Ectodermal cell (in vitro differentiated cells): Measurements from ENCODE around the gene EPSTI1.

Source experiments
- H3K27ac ChIP-seq: 2 replicates; pipeline ENCODE4 v1.7.0; 2013; ENCODE audit warnings: mild to moderate bottlenecking, low read depth, low read length; ENCODE audit not compliant: insufficient read depth, poor library complexity, severe bottlenecking
- H3K27me3 ChIP-seq: 2 replicates; pipeline ENCODE4 v1.7.0; 2013; ENCODE audit warnings: mild to moderate bottlenecking, low read length; ENCODE audit not compliant: insufficient read depth, control insufficient read depth, poor library complexity, severe bottlenecking
- H3K36me3 ChIP-seq: one replicate; pipeline ENCODE4 v1.7.0; 2013; ENCODE audit warnings: low read length; ENCODE audit not compliant: control insufficient read depth, insufficient read depth
- H3K4me1 ChIP-seq: one replicate; pipeline ENCODE4 v1.7.0; 2013; ENCODE audit warnings: low read length; ENCODE audit not compliant: control insufficient read depth, insufficient read depth
- H3K4me3 ChIP-seq: 2 replicates; pipeline ENCODE4 v1.7.0; 2013; ENCODE audit warnings: low read depth, low read length, control low read depth; ENCODE audit not compliant: insufficient read depth
- H3K9me3 ChIP-seq: 2 replicates; pipeline ENCODE4 v1.7.0; 2013; ENCODE audit warnings: mild to moderate bottlenecking, low read length, moderate library complexity; ENCODE audit not compliant: control insufficient read depth
- WGBS, 2 experiments: methylation state at CpG; one replicate each; pipeline ENCODE4 v1.1.7; 2013; ENCODE audit warnings: missing lambda C conversion rate in 2 of 2; 5-methylcytosine and 5-hydroxymethylcytosine counted together

The EPSTI1 gene

DNA sequence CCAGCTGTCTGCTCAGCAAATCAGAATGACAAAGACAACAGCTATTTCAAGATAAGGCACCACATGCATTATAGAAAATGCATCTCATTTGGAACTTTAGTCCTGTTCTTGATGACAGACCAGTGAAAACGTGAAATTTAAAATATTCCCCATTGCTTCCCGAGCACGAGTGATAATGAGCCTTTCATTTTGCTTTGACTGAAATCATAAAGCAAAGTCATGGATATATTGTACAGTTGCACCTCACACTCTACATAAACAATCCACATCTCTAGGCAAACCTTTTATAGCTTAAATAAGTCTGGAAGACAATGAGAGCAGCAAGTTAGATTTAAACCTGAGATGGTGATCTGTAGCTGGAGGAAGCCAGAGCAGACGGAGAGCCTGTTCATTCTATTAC is 131.6 kb downstream of the EPSTI1 start:
- H3K27me3 ChIP-seq, result no peaks in the 10 kb centered on the region
- 89 to 91% methylated on average over 4 of the region's 4 CpGs for WGBS, 2 experiments
- H3K4me1 ChIP-seq, result no peaks in the 10 kb centered on the region
- H3K4me3 ChIP-seq, result no peak overlapping the region
- H3K27ac ChIP-seq, result no peak overlapping the region
- no peaks in the 10 kb centered on the region for H3K36me3 ChIP-seq
- H3K9me3 ChIP-seq, result no peaks in the 10 kb centered on the region

DNA sequence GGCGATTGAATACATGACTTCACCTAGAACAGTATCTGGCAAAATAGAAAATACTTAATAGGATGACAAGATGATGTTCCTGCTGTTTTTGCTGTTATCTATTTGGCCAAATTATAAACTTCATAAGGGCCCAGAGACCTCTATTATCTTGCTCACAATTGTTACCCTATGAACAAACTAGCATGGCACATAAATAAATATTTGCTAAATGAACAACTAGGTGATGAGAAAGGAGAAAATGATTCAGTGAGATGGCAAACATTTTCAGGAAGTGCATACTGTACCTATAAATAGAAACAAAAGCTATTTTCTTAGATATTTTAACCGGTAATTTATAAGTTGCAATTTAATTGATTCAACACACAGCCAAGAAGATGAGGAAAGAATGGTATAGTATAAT is 132.3 kb downstream of the EPSTI1 start:
- Histone ChIP-seq H3K9me3 (no peaks in the 10 kb centered on the region), H3K36me3 (no peaks in the 10 kb centered on the region), H3K4me1 (no peaks in the 10 kb centered on the region), H3K27ac (no peak overlapping the region), H3K4me3 (no peak overlapping the region), H3K27me3 (no peaks in the 10 kb centered on the region)
- 100% methylated on average over 1 of the region's 2 CpGs; no CpG with 5 or more reads in 1 of the 2 experiments for WGBS, 2 experiments

DNA sequence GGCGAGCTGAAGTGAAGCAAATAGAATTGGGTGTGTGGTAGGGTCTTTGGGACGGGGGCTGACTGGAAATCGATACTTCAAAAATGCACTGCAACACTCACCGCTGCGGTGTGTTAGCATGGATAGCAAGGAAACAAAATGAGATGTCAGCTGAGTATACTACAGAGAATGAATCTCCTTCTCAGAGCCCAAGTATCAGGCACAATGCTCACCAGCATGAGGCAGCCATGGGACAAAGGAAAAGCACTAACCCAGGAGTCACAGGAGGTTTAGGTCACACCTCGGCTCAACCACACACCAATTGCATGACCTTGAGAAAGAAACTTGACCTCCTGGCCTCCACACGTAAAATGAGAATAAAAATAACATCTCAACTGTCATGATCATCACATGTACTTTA is 136.6 kb downstream of the EPSTI1 start:
- no peaks in the 10 kb centered on the region for H3K27me3 ChIP-seq
- H3K9me3 ChIP-seq, result no peaks in the 10 kb centered on the region
- H3K4me3 ChIP-seq, result no peak overlapping the region
- whole genome bisulfite sequencing, 2 experiments, result 83 to 84% methylated on average over 7 of the region's 7 CpGs
- no peak overlapping the region for H3K27ac ChIP-seq
- H3K4me1 ChIP-seq, result no peaks in the 10 kb centered on the region
- no peaks in the 10 kb centered on the region for H3K36me3 ChIP-seq

DNA sequence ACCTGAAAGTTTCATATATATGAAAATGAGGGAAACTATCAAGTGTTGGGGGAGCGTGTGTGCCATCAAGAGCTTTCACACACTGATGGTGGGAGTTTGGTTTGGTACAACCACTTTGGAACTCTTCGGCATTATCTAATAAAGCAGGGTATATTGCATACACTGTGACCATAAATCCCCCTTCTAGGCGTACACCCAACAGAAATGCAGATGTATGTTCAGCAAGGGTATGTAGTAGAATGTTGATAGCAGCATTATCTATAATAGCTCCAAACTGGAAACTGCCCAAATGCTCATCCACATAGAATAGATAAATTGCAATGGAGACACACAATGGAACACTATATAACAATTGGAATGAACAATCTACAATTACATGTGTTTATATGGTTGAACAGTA is 139.9 kb downstream of the EPSTI1 start:
- Histone ChIP-seq H3K27me3 (no peaks in the 10 kb centered on the region), H3K4me3 (no peak overlapping the region), H3K27ac (no peak overlapping the region), H3K36me3 (no peaks in the 10 kb centered on the region), H3K9me3 (no peaks in the 10 kb centered on the region), H3K4me1 (no peaks in the 10 kb centered on the region)
- WGBS, 2 experiments, result 81 to 92% methylated on average over 2 of the region's 3 CpGs

DNA sequence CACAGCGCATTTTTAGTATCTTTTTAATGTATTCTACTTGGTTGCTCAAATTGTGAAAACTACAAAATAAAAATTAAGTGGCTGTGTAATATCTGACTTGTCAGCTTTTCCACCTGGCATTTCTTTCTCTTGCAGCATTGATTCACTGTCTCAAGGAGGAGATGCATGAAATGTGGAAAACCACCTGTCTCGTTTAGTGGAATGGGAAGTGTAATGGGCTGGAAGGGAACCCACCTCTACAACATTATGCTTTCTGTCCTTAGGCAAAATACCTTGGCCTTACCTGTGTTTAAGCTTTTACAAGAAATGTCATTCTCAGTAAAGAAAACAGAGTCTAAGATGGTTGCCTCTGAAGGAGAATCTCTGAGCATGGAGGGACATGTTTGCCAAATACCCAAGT is 142.8 kb downstream of the EPSTI1 start:
- no peaks in the 10 kb centered on the region for H3K4me1 ChIP-seq
- H3K36me3 ChIP-seq, result no peaks in the 10 kb centered on the region
- 100% methylated on average over 2 of the region's 2 CpGs; no CpG with 5 or more reads in 1 of the 2 experiments for WGBS, 2 experiments
- no peaks in the 10 kb centered on the region for H3K27me3 ChIP-seq
- no peak overlapping the region for H3K4me3 ChIP-seq
- H3K9me3 ChIP-seq, result no peaks in the 10 kb centered on the region
- no peak overlapping the region for H3K27ac ChIP-seq

DNA sequence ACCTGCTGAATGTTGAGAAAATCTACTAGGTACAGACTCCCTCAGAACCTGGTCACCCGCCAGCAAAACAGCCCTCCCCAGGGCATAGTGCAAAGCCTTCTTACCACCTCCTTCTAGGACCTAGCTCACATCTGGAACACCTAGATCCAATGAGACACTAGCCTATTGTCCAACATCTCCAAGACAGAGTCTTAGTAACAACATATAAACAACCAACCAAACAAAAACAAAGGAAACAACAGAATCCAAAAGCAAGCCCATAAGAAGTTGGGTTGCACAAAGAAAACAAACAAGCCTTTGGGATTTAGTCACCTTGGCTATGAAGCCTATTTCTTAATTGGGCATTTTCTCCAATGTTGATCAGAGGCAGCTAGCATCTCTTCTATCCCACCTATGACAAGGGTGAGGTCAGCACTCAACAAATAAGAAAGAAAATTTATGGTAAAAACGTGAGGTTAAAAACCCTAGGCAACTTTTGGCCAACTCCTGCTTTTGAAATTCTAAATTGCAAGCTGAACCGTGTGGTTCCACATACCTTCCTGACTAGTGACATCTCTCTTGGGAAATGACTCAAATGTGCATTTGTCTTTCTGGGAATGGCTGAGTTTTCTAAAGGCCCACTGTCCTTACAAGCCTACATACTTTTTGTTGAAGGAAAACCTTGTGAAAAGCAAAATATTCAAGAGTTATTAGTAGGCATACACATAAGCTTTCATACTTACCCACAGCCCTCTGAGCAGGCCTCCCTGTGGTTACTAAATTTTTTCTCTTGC is 144.0 kb downstream of the EPSTI1 start:
- H3K9me3 ChIP-seq, result no peaks in the 10 kb centered on the region
- H3K4me1 ChIP-seq, result no peaks in the 10 kb centered on the region
- no peaks in the 10 kb centered on the region for H3K27me3 ChIP-seq
- H3K4me3 ChIP-seq, result no peak overlapping the region
- no peaks in the 10 kb centered on the region for H3K36me3 ChIP-seq
- H3K27ac ChIP-seq, result no peak overlapping the region
- 54 to 68% methylated on average over 3 of the region's 3 CpGs for WGBS, 2 experiments

DNA sequence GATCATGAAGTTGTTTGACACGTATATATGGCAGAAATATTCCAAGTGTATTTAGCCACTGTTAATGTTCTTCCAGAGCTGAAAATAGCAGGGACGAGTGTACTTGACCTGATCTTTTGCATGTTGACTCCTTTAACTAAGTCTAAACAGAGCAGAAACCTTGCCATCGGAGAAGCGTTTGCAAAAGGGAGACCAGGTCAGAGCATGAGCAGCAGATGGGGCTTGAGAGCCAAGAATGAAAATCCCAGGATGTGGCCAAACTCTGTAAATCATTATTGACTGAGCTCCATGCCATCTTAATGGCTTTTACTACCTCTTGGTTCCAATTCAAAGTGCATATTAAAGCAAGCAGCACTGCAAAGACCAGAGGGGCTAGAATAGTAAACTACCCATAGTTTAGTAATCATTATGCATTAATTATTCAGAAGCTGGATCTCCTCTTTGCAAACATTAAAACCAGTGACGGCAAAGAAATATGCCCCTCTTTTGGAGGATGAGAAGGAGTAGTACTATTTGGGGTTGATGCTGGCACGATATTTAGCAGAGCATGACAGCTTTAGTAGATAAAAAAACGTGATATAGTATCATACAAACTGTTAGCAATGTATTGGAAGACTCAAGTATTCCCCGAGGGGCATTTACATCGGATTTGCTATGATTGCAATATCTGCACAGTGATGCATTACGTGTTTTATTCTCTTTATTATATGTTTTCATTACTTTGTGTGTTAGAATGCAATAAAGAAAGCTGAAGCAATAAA is 154.9 kb downstream of the EPSTI1 start:
- no peaks in the 10 kb centered on the region for H3K27me3 ChIP-seq
- no peaks in the 10 kb centered on the region for H3K36me3 ChIP-seq
- WGBS, 2 experiments, result 73 to 76% methylated on average over 9 to 10 of the region's 10 CpGs
- no peaks in the 10 kb centered on the region for H3K4me1 ChIP-seq
- H3K4me3 ChIP-seq, result no peak overlapping the region
- no peak overlapping the region for H3K27ac ChIP-seq
- H3K9me3 ChIP-seq, result no peaks in the 10 kb centered on the region
